ENCODE results near the gene TBC1D1.

DNA sequence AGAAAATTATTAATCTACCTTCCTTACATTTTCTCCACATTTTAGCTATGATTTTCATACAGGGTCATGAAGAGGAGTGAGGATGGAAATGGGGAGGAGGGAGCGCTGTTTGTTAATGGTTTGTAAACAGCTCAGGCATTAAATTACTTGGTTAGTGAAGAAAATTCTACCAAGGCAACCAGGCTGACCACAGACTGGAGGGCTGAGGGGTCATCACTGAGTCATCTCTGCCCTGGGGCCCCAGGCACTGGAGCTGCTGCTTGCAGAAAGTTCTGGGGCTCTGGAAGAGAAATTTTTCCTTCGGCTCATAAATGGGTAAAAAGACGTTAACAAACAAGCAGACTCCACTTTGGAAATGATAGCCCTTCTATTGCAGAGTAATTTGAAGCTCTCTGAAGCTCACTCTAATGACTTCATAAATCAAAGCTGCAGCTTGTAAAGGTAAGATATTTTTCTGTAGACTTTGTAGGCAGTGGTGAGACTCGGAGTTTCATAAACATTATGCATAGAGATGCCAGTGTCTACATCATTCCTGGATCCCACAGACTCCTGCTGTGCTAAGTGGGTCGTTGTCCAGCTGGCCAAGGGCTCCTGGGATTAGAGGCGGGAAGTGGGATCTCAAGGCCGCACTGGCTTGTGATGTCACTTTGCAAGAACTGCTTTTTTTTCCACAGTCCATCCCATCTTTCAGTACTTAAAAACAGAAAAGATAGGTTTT, 228.9 kb downstream of the TBC1D1 start:
- TF ChIP-seq, protein P1, sequence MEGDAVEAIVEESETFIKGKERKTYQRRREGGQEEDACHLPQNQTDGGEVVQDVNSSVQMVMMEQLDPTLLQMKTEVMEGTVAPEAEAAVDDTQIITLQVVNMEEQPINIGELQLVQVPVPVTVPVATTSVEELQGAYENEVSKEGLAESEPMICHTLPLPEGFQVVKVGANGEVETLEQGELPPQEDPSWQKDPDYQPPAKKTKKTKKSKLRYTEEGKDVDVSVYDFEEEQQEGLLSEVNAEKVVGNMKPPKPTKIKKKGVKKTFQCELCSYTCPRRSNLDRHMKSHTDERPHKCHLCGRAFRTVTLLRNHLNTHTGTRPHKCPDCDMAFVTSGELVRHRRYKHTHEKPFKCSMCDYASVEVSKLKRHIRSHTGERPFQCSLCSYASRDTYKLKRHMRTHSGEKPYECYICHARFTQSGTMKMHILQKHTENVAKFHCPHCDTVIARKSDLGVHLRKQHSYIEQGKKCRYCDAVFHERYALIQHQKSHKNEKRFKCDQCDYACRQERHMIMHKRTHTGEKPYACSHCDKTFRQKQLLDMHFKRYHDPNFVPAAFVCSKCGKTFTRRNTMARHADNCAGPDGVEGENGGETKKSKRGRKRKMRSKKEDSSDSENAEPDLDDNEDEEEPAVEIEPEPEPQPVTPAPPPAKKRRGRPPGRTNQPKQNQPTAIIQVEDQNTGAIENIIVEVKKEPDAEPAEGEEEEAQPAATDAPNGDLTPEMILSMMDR (IDR thresholded peaks at IDR 0.05) = no peak
- no peak for TF ChIP-seq POLR2AphosphoS5 (IDR thresholded peaks at IDR 0.05)
- TF ChIP-seq EP300 (IDR thresholded peaks at IDR 0.05; ENCODE audit: low read depth) = no peak
- TF ChIP-seq POLR2A (IDR thresholded peaks at IDR 0.05) = no peak

Data from transverse colon (tissue), 4 donors.